Measurements from ENCODE around the gene DECR2.
"Not testable (repeated sequence)": the region's sequence is repeated elsewhere in the genome, so short reads cannot be mapped to it uniquely, and the experiment has no call there.

The DECR2 gene

DNA sequence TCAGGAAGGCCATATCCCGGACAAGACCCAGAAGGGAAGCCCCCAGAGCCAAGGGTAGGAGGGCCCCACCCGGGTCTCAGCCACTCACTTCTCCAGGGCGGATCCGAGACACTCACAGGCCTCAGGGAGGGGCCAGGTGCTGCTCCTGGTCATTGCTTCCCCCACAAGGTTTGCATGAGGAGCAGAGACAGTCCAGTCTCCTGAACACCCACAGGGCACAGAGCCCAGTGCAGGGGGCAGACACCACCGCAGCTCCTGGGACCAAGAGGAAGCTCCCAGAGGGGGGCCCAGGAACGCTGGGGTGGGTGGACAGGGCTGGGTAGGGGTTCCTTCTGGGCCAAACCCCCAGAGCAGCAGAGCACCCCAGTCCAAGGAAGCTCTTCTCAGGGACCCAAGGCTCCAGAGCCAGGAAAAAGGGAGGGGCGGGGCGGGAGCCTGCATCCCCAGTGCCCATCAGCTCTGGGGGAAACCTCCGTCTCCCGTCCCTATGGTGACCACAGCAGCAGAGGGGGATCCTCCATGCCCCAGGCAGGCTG, 30.6 kb upstream of the DECR2 start:
- H3K4me3 Mint-ChIP-seq, result peak overlapping the region; percentile 89 to 96
- DNase-seq (no peak), ATAC-seq (replicated peaks) (no peak)
- no peaks in the 10 kb centered on the region for H3K9me3 Mint-ChIP-seq
- H3K27me3 Mint-ChIP-seq, result no peaks in the 10 kb centered on the region
- H3K27ac Mint-ChIP-seq, result peak overlapping the region; percentile 88 to 89
- peaks cover 12% of the 10 kb centered on the region for H3K36me3 Mint-ChIP-seq (ENCODE audit: insufficient read depth)
- peaks cover 4 to 5% of the 10 kb centered on the region in 2 donors for H3K4me1 Mint-ChIP-seq (ENCODE audit: low read depth in 2 of 2)

DNA sequence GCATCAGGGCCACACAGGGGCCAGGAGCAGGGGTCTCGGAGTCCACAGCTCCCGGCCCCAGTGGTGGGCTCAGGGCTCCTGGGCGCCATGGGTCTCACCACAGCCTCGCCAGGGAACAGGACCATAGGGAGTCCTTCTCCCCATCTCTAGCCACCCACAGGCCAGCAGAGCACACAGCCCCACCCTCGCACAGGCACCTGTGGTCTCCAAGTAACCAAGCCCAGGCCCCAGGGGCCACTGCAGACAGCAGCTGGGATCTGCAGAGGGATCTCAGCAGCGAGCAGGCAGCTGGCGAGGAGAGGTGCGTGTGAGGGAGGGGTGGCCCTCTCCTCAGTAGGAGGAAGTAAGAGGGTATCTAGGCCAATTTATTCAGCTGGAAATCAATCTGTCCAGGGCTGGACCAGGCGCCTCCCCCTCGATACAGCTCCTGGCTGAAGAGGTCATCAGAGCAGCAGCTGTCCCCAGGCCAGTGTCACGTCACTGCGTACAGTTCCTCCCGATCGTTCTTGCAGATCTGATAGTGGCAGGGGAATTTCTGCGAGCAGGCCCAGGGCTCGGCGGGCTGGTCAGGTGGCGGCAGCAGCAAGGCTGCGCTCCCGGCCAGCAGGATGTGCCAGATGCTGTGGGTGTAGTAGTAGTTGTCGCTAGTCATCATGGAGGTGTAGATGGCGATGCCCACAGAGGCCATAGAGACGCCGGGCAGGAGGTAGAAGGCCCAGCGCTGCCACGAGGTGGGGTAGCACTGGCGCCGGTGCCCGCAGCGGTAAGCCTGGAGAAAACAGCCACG, 30.0 kb upstream of the DECR2 start:
- H3K36me3 Mint-ChIP-seq (ENCODE audit: insufficient read depth), result peaks cover 13% of the 10 kb centered on the region
- ATAC-seq (replicated peaks) (no peak), DNase-seq (no peak)
- H3K4me3 Mint-ChIP-seq, result peak overlapping the region in 1 of 2 donors; percentile 43
- no peaks in the 10 kb centered on the region for H3K9me3 Mint-ChIP-seq
- H3K27me3 Mint-ChIP-seq, result no peaks in the 10 kb centered on the region
- no peak overlapping the region for H3K27ac Mint-ChIP-seq
- H3K4me1 Mint-ChIP-seq (ENCODE audit: low read depth in 2 of 2), result peaks cover 4 to 5% of the 10 kb centered on the region in 2 donors

DNA sequence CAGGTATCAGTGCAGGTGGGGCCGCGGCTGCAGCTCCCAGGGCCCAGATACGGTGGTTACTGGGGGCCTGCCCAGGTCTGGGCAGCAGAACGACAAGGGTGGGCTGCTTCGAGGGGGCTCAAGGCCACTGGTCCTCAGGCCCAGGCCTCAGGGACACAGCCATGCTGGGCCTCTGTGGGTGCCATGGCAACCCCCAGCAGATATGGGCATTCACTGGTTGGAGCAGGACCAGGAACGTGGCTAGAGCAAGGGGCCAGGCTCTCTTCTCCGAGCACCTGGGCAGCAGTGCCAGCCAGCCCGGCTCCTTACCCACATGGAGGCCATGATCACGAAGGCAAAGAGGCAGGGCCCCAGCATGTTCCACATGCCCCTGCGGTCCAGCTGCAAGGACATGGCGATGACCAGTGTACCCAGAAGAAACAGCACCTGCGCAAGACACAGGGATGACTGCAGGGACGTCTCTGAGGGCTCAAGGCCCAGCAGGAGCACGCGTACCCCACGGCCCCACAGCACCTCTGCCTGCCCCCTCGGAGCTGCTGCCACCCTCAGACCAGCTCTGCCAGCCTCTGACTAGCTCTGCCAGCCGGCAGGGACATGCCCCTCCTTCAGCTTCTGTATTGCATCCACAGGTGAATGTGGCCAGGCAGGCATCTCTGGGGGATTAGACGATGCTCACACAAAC, 29.2 kb upstream of the DECR2 start:
- Mint-ChIP-seq H3K9me3 (no peaks in the 10 kb centered on the region), H3K4me1 (ENCODE audit: low read depth in 2 of 2) (peaks cover 4 to 5% of the 10 kb centered on the region in 2 donors), H3K36me3 (ENCODE audit: insufficient read depth) (peaks cover 7% of the 10 kb centered on the region), H3K27me3 (no peaks in the 10 kb centered on the region), H3K4me3 (no peak overlapping the region), H3K27ac (no peak overlapping the region)
- DNase-seq (no peak), ATAC-seq (replicated peaks) (no peak)

DNA sequence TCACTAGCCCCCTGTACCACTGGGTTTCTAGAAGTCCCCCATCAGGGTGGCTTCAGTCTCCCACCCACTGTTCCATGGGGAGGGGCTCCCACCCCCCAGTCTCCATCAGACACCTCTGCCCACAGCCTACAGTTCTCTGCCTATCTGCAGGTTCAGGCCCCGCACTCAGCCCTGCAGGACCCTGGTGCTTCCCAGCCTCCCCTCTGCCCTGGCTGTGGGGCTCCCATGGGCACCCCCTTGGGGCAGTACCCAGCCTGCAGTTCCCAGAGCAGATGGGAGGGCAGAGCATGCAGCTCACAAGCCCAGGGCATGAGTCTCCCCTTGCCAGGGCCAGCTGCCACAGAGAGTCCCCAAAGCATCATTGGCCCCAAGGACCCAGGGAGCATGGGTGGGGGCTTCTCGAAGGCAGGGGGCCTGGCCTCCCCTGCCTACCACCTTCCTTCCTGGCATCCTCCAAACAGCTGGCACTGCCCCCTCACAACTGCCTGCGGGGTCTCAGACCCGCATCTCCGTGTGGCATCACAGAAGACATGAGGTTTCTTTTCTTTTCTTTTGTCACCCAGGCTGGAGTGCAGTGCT, 28.6 kb upstream of the DECR2 start:
- no peak overlapping the region for H3K27ac Mint-ChIP-seq

DNA sequence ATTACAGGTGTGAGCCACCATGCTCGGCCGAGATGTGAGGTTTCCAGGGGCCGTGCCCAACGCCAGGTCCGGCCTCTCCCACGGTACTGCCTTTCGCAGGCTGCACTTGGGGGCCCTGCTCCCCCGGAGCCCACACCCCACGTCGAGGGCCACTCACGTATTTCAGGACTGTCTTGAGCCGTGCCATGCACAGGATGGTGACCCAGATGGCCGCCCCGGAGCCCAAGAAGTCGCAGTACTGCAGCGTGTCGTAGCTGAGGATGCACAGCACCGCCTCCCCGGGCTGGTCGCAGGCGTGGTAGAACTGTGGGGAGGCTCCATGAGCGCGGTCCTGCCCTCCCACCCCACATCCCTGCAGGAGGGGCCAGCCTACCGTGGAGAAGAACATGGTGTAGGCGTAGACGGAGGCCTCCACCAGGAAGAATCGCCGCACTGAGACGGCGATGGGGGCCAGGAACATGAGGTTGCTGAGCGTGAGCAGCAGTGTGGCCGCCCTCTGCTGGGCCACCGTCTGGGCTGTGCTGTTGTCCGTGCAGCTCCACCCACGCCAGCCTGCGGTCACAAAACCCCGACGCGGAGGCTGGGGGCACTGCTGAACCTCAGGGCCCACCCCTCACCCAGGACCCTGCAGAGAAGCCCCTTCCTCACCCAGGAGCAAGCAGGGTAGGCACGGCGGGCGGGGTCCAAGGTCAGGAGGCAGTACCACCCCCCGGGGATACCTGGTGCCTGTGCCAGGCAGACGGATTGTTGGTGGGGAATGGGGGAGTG, 27.7 kb upstream of the DECR2 start:
- Mint-ChIP-seq H3K27ac (no peak overlapping the region), H3K36me3 (ENCODE audit: insufficient read depth) (peaks cover 7% of the 10 kb centered on the region), H3K9me3 (no peaks in the 10 kb centered on the region), H3K4me1 (ENCODE audit: low read depth in 2 of 2) (peaks cover 5 to 8% of the 10 kb centered on the region in 2 donors), H3K27me3 (no peaks in the 10 kb centered on the region), H3K4me3 (no peak overlapping the region)
- no peak for ATAC-seq (replicated peaks)
- no peak for DNase-seq

More for the DNA sequence above, 28.6 kb upstream of the DECR2 start:
- peaks cover 4 to 5% of the 10 kb centered on the region in 2 donors for H3K4me1 Mint-ChIP-seq (ENCODE audit: low read depth in 2 of 2)
- ATAC-seq (replicated peaks) (no peak), DNase-seq (no peak)
- H3K4me3 Mint-ChIP-seq, result no peak overlapping the region
- peaks cover 7% of the 10 kb centered on the region for H3K36me3 Mint-ChIP-seq (ENCODE audit: insufficient read depth)
- no peaks in the 10 kb centered on the region for H3K9me3 Mint-ChIP-seq
- no peaks in the 10 kb centered on the region for H3K27me3 Mint-ChIP-seq

DNA sequence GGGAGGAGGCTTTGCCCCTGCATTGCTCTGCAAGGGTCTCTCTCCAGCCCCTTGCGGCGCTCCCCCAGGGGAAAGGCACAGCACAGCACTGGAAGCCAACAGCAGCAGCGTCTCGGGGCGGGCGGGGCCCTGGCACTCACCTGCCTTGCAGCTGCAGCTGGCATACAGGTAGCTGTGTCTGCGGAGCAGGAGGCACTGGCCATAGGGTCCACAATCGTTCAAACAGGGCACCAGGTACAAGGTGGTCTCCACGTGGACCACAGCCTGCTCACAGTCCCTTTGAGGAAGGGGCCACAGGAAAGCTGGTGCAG, 27.1 kb upstream of the DECR2 start:
- H3K27ac Mint-ChIP-seq, result no peak overlapping the region
- peaks cover 5 to 9% of the 10 kb centered on the region in 2 donors for H3K4me1 Mint-ChIP-seq (ENCODE audit: low read depth in 2 of 2)
- H3K4me3 Mint-ChIP-seq, result no peak overlapping the region
- ATAC-seq (replicated peaks) (no peak), DNase-seq (no peak)
- no peaks in the 10 kb centered on the region for H3K27me3 Mint-ChIP-seq
- H3K36me3 Mint-ChIP-seq (ENCODE audit: insufficient read depth), result peaks cover 10% of the 10 kb centered on the region
- no peaks in the 10 kb centered on the region for H3K9me3 Mint-ChIP-seq

DNA sequence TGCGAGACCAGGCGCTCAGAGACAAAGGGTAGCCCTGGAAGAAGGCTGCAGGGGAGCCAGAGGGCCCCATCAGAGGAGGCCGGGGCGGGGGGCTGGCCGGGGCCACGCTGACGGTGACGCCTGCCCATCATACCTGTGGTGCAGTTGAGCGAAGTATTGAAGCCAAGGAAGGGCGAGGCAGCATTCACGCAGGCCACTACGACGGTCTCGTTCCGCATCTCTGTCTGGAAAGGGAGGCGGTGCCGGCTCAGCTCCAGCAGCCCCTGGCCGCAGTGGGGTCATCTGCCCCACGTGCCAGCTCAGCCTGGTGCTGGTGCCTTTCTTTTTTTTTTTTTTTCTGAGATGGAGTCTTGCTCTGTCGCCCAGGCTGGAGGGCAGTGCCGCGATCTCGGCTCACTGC, 26.5 kb upstream of the DECR2 start:
- Mint-ChIP-seq H3K27ac (no peak overlapping the region), H3K4me3 (no peak overlapping the region), H3K27me3 (no peaks in the 10 kb centered on the region), H3K9me3 (no peaks in the 10 kb centered on the region), H3K4me1 (ENCODE audit: low read depth in 2 of 2) (peaks cover 9 to 13% of the 10 kb centered on the region in 2 donors), H3K36me3 (ENCODE audit: insufficient read depth) (peaks cover 10% of the 10 kb centered on the region)
- ATAC-seq (replicated peaks) (no peak), DNase-seq (no peak)

DNA sequence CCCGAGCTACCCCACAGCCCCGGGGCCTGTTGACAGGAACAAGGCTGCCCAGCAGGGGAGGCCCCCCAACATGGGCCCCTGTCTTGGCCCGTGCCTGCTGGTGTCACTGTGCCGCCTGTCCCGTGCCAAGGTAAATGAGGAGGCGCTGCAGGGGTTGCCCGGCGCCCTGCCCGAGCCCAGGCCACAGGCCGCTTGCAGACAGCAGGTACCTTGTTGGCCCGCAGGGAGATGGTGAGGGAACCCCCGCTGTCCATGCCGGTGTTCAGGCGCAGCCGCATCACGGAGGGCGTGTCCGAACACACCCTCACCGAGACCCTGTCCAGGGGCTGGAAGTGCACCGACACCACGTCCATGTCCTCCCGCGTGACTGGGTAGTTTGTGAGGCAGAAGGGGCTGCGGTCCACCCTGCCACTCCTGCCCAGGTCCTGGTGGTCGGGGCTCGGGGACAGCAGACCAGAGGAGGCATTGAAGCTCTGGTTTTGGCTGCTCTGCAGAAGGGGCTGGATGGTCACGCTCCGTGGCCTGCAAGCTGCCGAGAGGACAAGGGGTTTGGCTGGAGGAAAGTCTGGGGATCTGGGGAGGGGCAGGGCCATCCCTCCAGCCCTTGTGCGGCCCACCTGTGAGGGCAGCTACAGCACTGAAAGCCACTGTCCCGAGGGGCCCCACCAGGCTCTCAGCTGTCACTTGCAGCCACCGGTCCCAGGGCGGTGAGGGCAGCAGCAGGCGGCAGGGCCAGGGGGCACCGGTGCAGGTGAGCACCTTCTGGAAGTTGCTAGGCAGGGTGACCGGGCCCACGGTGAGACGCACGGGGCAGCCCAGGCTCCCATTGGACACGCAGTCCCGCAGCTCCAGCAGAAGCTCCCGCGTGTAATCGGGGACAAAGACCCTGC, 25.5 kb upstream of the DECR2 start:
- H3K4me3 Mint-ChIP-seq, result no peak overlapping the region
- no peak overlapping the region for H3K27ac Mint-ChIP-seq
- H3K4me1 Mint-ChIP-seq (ENCODE audit: low read depth in 2 of 2), result peaks cover 7 to 12% of the 10 kb centered on the region in 2 donors
- H3K36me3 Mint-ChIP-seq (ENCODE audit: insufficient read depth), result peaks cover 10% of the 10 kb centered on the region
- no peaks in the 10 kb centered on the region for H3K27me3 Mint-ChIP-seq
- no peaks in the 10 kb centered on the region for H3K9me3 Mint-ChIP-seq
- ATAC-seq (replicated peaks) (no peak), DNase-seq (no peak)

DNA sequence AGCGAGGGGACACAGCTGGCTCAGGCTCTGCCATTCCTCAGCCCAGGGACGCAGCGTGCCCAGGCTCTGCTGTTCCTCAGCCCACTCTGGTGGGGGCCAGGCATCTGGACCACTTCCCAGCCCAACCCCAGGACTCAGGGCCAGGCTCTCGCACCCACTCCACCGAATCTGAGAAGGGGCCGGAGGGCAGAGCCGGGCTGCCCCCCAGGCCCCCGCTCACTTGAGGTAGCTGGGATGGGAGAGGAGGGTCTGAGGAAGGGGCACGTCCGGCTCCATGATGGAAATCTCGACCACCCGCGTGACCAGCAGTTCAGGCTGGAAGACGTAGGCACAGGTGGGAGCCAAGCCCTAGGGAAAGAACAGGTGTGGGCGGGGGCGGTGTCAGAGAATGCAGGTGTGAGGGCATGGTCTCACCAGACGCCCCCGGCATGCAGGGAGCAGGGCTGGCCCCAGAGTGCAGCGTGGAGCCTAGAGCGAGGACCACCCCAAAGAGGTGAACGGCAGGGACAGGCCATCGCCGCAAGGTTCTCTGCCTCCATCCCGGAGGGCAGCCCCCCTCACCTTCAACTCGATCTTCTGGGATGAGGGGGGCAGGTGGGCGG, 24.8 kb upstream of the DECR2 start:
- no peak for ATAC-seq (replicated peaks)
- peaks cover 7 to 12% of the 10 kb centered on the region in 2 donors for H3K4me1 Mint-ChIP-seq (ENCODE audit: low read depth in 2 of 2)
- no peaks in the 10 kb centered on the region for H3K9me3 Mint-ChIP-seq
- no peak for DNase-seq
- H3K27me3 Mint-ChIP-seq, result no peaks in the 10 kb centered on the region
- no peak overlapping the region for H3K27ac Mint-ChIP-seq
- H3K4me3 Mint-ChIP-seq, result no peak overlapping the region
- H3K36me3 Mint-ChIP-seq (ENCODE audit: insufficient read depth), result peaks cover 7% of the 10 kb centered on the region

DNA sequence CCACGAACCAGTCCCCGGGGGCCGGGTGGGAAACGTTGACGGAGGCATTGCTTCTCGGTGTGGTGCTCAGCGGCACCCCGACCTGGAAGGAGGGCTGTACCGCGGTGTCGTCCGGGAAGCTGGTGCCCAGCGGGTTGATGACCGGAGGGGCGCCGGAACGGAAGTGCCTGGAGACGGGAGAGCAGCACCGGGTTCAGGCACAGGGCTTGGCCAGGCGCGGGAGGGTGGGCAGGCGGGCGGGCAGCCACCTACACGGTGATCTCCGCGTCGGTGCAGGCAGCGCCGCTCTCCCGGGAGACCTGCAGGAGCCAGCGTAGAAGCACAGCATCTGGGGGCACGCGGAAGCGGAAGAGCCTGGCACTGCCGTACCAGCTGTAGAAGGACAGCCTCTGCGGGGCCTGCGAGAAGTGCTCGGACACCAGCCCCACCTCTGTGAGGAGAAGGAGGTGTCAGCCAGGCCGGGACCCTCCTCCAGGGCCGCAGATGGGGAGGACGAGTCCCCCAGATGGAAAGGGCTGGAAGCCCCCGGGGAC, 24.2 kb upstream of the DECR2 start:
- Mint-ChIP-seq H3K36me3 (ENCODE audit: insufficient read depth) (peaks cover 5% of the 10 kb centered on the region), H3K4me3 (no peak overlapping the region), H3K9me3 (no peaks in the 10 kb centered on the region), H3K27me3 (no peaks in the 10 kb centered on the region), H3K27ac (no peak overlapping the region), H3K4me1 (ENCODE audit: low read depth in 2 of 2) (peaks cover 10 to 14% of the 10 kb centered on the region in 2 donors)
- DNase-seq (no peak), ATAC-seq (replicated peaks) (no peak)

DNA sequence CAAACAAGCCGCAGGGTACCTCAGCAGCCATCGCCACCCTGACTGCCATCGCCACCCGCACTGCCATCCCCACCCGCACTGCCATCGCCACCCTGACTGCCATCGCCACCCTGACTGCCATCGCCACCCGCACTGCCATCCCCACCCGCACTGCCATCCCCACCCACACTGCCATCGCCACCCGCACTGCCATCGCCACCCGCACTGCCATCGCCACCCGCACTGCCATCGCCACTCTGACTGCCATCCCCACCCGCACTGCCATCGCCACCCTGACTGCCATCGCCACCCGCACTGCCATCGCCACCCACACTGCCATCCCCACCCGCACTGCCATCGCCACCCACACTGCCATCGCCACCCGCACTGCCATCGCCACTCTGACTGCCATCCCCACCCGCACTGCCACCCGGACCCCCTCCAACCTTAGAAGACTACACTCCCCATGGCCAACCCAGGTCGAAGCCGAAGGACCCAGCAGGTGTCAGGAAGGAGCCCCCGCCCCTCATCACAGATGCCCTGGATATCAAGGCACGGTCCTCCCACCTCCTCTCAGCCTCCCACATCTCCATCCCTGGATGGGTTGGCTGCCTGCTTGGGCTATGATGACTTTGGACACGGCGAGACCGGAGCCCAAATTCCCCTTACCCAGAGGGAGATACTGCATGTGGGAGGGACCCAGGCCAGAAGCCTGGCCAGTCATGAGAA, 23.4 kb upstream of the DECR2 start:
- DNase-seq; H3K9me3 Mint-ChIP-seq; H3K27ac Mint-ChIP-seq; H3K36me3 Mint-ChIP-seq (ENCODE audit: insufficient read depth); H3K4me3 Mint-ChIP-seq; H3K27me3 Mint-ChIP-seq; ATAC-seq (replicated peaks): not testable (repeated sequence)
- peaks cover 16% of the 10 kb centered on the region in 2 donors for H3K4me1 Mint-ChIP-seq (ENCODE audit: low read depth in 2 of 2)

DNA sequence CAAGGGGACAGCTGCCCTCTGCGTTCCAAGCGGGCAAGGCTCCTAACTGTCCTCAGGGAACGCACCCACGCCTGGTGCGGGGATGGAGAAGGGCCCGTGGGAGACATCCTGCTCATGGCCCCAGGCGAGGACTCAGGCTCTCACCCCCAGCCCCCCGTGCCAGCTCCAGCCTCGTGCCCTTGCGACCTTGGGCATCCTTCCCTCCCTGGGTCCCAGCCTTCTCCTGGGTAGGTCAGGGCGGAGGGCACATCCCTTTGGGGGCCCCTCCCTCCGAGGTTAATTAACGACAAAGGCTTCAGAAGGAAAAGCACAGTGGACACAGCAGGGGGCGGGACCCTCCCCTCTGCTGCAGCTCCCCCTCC, 22.9 kb upstream of the DECR2 start:
- peaks cover 19 to 20% of the 10 kb centered on the region in 2 donors for H3K4me1 Mint-ChIP-seq (ENCODE audit: low read depth in 2 of 2)
- H3K4me3 Mint-ChIP-seq, result no peak overlapping the region
- H3K36me3 Mint-ChIP-seq (ENCODE audit: insufficient read depth), result peaks cover 8% of the 10 kb centered on the region
- H3K27ac Mint-ChIP-seq, result no peak overlapping the region
- ATAC-seq (replicated peaks) (no peak), DNase-seq (no peak)
- H3K9me3 Mint-ChIP-seq, result no peaks in the 10 kb centered on the region
- no peaks in the 10 kb centered on the region for H3K27me3 Mint-ChIP-seq
